Left cardiac atrium (tissue), 4 donors: ENCODE results near the gene IMPG2. TPM values are rescaled to one million over a fixed set of nuclear protein-coding genes. Genes with fewer than 3 reads are reported as not detected.
A peak's percentile ranks its signal among the peaks of the same experiment; 100 is the strongest.

Experiments used
- ATAC-seq, 2 donors: fragments of 200-7000 bp; cut with Tn5 transposase; one replicate each; pipeline ENCODE4 v1.9.1; 2020; ENCODE audit warnings: mild to moderate bottlenecking in 2 of 2, moderate library complexity in 2 of 2
- DNase-seq: peaks from one replicate; pipeline ENCODE4 v3.0.0-alpha.2; 2020
- intact Hi-C, 2 donors: fragments of 100-400 bp; cut with DNase I; formaldehyde crosslinking; loops; one replicate each; pipeline versions ENCODE4 v1.14.1 to v1.15.1; 2022 to 2023
- total RNA-seq, 2 donors: library from RNA; stranded (reverse); fragmentation: NEBNext Ultra II Directional; extraction: Animal tissue kit (Norgen Biotek cat#: 25700); gene quantifications; one replicate each; pipeline ENCODE4 v1.2.1, GENCODE V29; 2021
- donor health status: DM: no; HTN: yes; CAD: no.
- donor health status: DM: no; HTN: yes; CAD: no; lungs with severe emphysema.
- donor health status: DM: yes; HTN: yes; CAD: no.
- donor health status: Dilated cardiomyopathy.

The IMPG2 gene
- total RNA-seq, 2 donors from 2014 or later = 0.18 to 0.31 TPM

GRCh38 chr3:101251441-101251840 lies 68.9 kb downstream of the IMPG2 start:
- DNase-seq (no peak), ATAC-seq (no peak)
- intact Hi-C loops = no loop called here

- no peak for ATAC-seq
- no peak for DNase-seq
- intact Hi-C loops = no loop called here
Measured at GRCh38 chr3:101249522-101249921, 70.9 kb downstream of the IMPG2 start.

- DNase-seq (no peak), ATAC-seq (no peak)
- intact Hi-C loops = no loop called here
Measured at GRCh38 chr3:101248736-101249135, 71.6 kb downstream of the IMPG2 start.

- no peak for ATAC-seq
- intact Hi-C loops = no loop called here
- DNase-seq = no peak
Measured at GRCh38 chr3:101244212-101244575, 76.2 kb downstream of the IMPG2 start.

- no peak for DNase-seq
- ATAC-seq = no peak
- intact Hi-C loops = no loop called here
Measured at GRCh38 chr3:101243285-101244211, 76.8 kb downstream of the IMPG2 start.

- DNase-seq = no peak
- no peak for ATAC-seq
- intact Hi-C loops = no loop called here
Measured at GRCh38 chr3:101240719-101241399, 79.5 kb downstream of the IMPG2 start.

- DNase-seq (no peak), ATAC-seq (no peak)
- intact Hi-C loops = loop anchor here in 1 of 2 donors (10.0 kb wide), 1 partner anchor 150 kb away; no protein-coding TSS in a partner anchor
Measured at GRCh38 chr3:101235048-101235447, 85.3 kb downstream of the IMPG2 start.

GRCh38 chr3:101230618-101231017 lies 89.8 kb downstream of the IMPG2 start:
- intact Hi-C loops = loop anchor here in 1 of 2 donors (10.0 kb wide), 1 partner anchor 154 kb away; no protein-coding TSS in a partner anchor
- no peak for ATAC-seq

GRCh38 chr3:101229681-101230080 lies 90.7 kb downstream of the IMPG2 start:
- no peak for ATAC-seq
- intact Hi-C loops = loop anchor here in 1 of 2 donors (10.0 kb wide), 1 partner anchor 155 kb away; no protein-coding TSS in a partner anchor
- no peak for DNase-seq

More at GRCh38 chr3:101230618-101231017, 89.8 kb downstream of the IMPG2 start:
- no peak for DNase-seq

GRCh38 chr3:101228441-101228840 lies 91.9 kb downstream of the IMPG2 start:
- DNase-seq (no peak), ATAC-seq (no peak)
- intact Hi-C loops = no loop called here

- DNase-seq = no peak
- intact Hi-C loops = no loop called here
- no peak for ATAC-seq
Measured at GRCh38 chr3:101224739-101225138, 95.6 kb downstream of the IMPG2 start.

- intact Hi-C loops = no loop called here
- no peak for DNase-seq
- ATAC-seq = no peak
Measured at GRCh38 chr3:101223016-101223415, 97.4 kb downstream of the IMPG2 start.

- no peak for DNase-seq
- intact Hi-C loops = no loop called here
- ATAC-seq = no peak
Measured at GRCh38 chr3:101219842-101220560, 100.4 kb downstream of the IMPG2 start.

GRCh38 chr3:101217472-101218245 lies 102.7 kb downstream of the IMPG2 start:
- DNase-seq (no peak), ATAC-seq (no peak)
- intact Hi-C loops = no loop called here

- ATAC-seq (peak; percentile 70 to 90), DNase-seq (peak; percentile 55)
- intact Hi-C loops = no loop called here
Measured at GRCh38 chr3:101216710-101217465, 103.5 kb downstream of the IMPG2 start.

GRCh38 chr3:101212730-101213129 lies 107.6 kb downstream of the IMPG2 start:
- ATAC-seq (no peak), DNase-seq (no peak)
- intact Hi-C loops = no loop called here

- intact Hi-C loops = no loop called here
- no peak for ATAC-seq
- DNase-seq = no peak
Measured at GRCh38 chr3:101204246-101204645, 116.1 kb downstream of the IMPG2 start.

GRCh38 chr3:101203411-101203810 lies 117.0 kb downstream of the IMPG2 start:
- ATAC-seq (no peak), DNase-seq (no peak)
- intact Hi-C loops = no loop called here
